SU-DHL-6 (cell line): ENCODE results near the gene PAX4.

Experiments
- EZH2phosphoT487 ChIP-seq: fragments of 200-600 bp; sonication (generic), shearing (Covaris generic); conservative IDR thresholded peaks from 2 replicates; pipeline ENCODE4 v1.6.1; 2018; ENCODE audit warnings: mild to moderate bottlenecking, antibody characterized with exemption, low read length, moderate library complexity, mixed read lengths
- TF ChIP-seq, protein P1 (sequence below): fragments of 200-600 bp; sonication (generic); IDR thresholded peaks from one replicate; pipeline ENCODE4 v1.5.1; 2017; ENCODE audit warnings: antibody characterized with exemption, mild to moderate bottlenecking, low read length, moderate library complexity; ENCODE audit not compliant: insufficient read depth, poor library complexity, severe bottlenecking

DNA sequence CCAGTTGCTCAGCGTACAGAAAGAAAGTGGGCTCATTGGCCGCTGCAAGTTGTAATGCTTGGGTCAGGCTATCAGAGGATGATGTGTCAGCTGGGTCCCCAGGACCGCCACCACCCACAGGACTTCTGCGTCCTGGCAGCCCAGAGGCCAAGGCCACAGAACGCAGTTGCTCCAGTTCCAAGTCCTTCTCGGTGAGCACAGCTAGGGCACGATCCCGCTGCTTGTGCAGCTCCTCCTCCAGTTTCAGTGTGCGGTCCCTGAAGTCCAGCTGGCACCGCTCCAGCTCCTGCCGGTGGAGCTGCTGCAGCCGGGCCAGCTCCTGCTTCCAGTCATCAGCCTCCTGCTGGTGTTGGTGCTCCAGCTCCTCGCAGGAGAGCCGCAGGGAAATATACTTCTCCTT lies 35.6 kb downstream of the PAX4 start:
- TF ChIP-seq, protein P1, sequence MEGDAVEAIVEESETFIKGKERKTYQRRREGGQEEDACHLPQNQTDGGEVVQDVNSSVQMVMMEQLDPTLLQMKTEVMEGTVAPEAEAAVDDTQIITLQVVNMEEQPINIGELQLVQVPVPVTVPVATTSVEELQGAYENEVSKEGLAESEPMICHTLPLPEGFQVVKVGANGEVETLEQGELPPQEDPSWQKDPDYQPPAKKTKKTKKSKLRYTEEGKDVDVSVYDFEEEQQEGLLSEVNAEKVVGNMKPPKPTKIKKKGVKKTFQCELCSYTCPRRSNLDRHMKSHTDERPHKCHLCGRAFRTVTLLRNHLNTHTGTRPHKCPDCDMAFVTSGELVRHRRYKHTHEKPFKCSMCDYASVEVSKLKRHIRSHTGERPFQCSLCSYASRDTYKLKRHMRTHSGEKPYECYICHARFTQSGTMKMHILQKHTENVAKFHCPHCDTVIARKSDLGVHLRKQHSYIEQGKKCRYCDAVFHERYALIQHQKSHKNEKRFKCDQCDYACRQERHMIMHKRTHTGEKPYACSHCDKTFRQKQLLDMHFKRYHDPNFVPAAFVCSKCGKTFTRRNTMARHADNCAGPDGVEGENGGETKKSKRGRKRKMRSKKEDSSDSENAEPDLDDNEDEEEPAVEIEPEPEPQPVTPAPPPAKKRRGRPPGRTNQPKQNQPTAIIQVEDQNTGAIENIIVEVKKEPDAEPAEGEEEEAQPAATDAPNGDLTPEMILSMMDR, result no peak
- TF ChIP-seq EZH2phosphoT487, result no peak
